Epithelial cell of proximal tubule (primary cell): ENCODE results near the gene TREX2. TPM values are rescaled to one million over a fixed set of nuclear protein-coding genes. Genes with fewer than 3 reads are reported as not detected.

ENCODE experiments used
- DNase-seq: peaks from one replicate; pipeline ENCODE4 v3.0.0-alpha.2; 2011; ENCODE audit warnings: low read depth
- H3K4me3 ChIP-seq: 2 replicates; pipeline ENCODE4 v1.5.1; 2011; ENCODE audit warnings: low read depth, mild to moderate bottlenecking, low read length
- total RNA-seq: library from RNA; depleted of rRNA; stranded (reverse); fragments of >200 nt; gene quantifications from 2 replicates; pipeline ENCODE4 v1.2.3, GENCODE V29; 2015
- TF ChIP-seq, protein P1 (sequence below): conservative IDR thresholded peaks from 2 replicates; pipeline ENCODE4 v1.5.1; 2012; ENCODE audit warnings: low read depth, mild to moderate bottlenecking, low read length

TREX2 gene
- total RNA-seq, 1 donor from 2014 or later: not detected

DNA sequence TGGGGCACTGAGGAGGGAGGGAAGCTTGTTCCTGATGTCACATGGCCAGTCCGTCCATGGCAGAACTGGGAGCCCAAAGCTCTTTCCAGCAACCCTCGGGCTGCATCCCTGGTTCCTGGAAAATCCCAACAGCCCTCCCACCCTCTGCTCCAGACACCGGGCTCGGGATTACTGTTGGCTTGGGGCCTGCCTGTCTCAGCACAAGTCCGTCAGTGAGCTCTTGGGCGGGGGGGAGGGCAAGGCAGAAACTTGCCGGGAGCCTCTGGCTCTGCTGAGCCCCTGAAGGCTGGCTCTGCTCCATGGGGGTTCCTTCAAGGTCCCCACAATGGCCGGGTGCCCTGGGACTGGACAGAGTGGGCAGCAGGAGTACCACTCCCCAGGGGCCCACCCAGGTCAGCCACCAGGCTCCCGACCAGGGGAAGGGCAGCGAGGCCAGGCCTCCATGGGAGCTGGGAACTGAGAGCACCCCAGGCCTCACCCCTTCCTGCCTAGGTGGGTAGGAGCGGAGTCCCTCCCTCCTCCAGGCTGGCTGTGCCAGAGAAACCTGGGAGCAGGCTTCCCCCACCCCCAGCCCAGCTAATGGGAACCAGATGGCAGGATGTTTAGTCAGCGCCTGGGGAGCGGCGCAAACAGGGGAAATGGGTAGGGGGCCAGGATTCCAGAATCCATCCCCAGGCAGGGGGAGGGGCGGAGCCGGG is 31.0 kb upstream of the TREX2 start:
- DNase-seq: no peak
- H3K4me3 ChIP-seq: no peak overlapping the region
- TF ChIP-seq, protein P1, sequence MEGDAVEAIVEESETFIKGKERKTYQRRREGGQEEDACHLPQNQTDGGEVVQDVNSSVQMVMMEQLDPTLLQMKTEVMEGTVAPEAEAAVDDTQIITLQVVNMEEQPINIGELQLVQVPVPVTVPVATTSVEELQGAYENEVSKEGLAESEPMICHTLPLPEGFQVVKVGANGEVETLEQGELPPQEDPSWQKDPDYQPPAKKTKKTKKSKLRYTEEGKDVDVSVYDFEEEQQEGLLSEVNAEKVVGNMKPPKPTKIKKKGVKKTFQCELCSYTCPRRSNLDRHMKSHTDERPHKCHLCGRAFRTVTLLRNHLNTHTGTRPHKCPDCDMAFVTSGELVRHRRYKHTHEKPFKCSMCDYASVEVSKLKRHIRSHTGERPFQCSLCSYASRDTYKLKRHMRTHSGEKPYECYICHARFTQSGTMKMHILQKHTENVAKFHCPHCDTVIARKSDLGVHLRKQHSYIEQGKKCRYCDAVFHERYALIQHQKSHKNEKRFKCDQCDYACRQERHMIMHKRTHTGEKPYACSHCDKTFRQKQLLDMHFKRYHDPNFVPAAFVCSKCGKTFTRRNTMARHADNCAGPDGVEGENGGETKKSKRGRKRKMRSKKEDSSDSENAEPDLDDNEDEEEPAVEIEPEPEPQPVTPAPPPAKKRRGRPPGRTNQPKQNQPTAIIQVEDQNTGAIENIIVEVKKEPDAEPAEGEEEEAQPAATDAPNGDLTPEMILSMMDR: no peak

DNA sequence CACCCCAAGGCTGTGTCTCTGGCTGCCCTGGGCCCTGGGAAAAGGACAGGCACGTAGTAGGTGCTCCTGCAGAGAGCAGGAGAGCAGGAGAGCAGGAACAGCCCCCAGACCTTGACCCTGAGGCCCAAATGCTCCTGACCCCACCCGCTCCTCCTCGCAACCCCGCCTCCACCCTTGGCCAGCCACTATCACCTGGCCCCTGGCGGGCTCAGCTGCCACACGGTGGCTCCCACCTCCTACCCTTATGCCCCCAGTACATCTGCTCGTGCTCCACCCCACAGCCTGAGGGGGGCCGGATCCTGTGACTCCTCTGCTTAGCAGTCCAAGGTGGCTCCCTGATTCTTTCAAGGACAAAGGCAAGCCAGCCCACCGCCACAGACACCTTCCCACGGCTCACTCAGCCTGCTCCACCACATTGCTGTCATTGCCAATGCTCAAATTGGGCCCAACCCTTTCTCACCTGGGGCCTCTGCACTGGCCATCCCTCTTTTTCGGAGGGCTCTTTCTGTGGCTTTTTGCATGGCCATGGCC is 30.0 kb upstream of the TREX2 start:
- H3K4me3 ChIP-seq: no peak overlapping the region
- TF ChIP-seq, protein P1: no peak
- DNase-seq: no peak

DNA sequence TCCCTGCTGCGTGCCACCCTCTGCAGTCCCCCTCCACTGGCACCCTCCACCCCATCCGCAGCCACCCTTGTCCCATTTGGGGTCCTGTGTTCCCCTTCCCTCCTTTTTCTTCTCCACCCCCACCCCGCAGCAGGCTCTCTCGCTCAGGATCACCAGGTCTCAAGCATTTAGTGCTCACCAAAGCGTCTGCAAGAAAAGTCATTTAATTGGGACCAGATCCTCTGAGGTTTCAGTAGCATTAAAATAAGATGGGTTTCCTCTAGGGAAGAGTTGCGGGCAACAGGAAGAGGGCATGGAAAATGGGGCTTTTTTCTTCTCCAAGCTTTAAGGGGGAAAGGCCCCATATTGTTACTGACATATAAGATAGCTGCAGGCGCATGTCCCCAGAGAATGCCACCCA is 29.4 kb upstream of the TREX2 start:
- TF ChIP-seq, protein P1: no peak
- DNase-seq: no peak

DNA sequence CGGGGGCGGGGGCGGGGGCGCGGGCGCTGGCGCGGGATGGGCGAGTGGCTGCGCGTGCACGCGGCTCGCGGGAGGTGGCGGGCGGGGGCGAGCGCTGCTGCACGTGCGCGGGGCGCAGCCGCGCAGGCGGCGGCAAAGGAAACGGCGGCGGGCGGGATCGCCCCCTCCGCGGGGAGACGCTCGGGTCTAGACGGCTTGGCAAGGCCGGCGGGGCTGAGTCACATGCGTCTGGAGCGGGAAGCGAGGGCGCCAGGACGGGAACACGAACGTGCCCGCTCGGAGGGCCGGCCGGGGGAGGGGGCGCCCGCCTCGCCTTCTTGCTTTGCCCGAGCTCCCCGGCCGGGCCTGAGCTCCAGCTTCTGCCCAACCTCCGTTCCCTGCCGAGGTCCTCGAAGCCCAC is 28.9 kb upstream of the TREX2 start:
- TF ChIP-seq, protein P1: no peak
- DNase-seq: no peak
- H3K4me3 ChIP-seq: no peak overlapping the region

More for the DNA sequence above, 29.4 kb upstream of the TREX2 start:
- H3K4me3 ChIP-seq: no peak overlapping the region

DNA sequence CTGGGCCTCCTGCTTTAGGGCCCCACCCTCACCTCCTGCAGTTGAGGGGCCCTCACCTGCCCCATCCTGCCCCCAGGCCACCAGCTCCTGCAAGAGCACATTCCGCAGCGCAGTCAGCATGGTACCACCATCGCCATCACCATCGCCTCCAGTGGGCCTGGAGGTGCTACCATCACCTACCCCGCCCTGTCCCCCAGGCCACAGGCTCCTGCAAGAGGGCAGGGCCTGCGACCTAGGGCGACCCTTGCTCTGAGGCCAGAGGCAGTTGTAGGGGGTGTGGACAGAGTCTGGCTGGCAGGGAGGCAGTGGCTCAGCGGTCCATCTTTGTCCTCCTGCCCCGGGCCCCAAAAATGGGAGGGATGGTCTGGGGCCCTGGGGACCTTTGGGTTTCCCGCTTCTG is 28.4 kb upstream of the TREX2 start:
- TF ChIP-seq, protein P1: no peak
- H3K4me3 ChIP-seq: no peak overlapping the region
- DNase-seq: no peak

DNA sequence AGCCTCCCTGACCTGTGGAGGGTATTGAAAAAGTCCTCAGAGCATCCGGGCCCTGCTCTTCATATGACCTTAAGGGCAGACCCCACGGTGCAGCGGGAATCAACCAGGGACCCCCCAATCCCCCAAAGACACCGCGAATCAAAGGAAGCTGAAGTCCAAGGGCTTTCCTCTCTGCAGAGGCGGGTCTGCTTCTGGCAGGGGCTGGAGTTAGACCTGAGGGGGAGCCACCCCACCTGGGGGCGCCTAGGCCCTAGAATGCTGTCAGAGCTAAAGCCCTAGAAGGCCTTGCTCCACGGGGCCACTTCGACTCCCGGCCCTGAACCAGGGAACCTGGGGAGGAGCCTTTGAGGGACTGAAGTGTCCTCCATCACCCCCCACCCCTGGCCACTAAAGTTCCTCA is 27.3 kb upstream of the TREX2 start:
- TF ChIP-seq, protein P1: no peak
- no peak overlapping the region for H3K4me3 ChIP-seq
- DNase-seq: no peak
